Ramos (cell line): ENCODE data around the gene SHROOM4.

Source experiments
- in situ Hi-C: fragments of 300-500 bp; cut with MboI; formaldehyde crosslinking; loops from one replicate; pipeline ENCODE4 v1.14.3; 2022; ENCODE audit warnings: low sequenced_read_pairs; ENCODE audit not compliant: unreplicated experiment

The SHROOM4 gene

DNA sequence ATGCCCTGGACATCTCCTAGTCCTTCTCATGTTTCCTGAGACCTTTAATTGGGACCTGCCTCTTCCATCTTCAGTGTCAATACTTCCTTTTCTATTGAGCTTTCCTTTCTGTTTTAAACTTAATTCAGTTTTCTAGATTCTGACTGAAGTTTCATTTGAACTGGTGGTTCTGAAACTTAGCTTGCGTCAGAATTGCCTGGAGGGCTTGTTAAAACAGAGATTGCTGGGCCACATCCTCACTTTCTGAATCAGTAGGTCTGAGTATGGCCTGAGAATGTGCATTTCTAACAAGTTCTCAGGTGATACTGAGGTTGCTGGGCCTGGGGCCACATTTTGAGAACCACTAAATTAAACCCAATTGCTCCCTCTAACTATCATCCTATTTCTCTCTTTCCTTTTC, 191.2 kb downstream of the SHROOM4 start:
- in situ Hi-C loops: no loop called here

DNA sequence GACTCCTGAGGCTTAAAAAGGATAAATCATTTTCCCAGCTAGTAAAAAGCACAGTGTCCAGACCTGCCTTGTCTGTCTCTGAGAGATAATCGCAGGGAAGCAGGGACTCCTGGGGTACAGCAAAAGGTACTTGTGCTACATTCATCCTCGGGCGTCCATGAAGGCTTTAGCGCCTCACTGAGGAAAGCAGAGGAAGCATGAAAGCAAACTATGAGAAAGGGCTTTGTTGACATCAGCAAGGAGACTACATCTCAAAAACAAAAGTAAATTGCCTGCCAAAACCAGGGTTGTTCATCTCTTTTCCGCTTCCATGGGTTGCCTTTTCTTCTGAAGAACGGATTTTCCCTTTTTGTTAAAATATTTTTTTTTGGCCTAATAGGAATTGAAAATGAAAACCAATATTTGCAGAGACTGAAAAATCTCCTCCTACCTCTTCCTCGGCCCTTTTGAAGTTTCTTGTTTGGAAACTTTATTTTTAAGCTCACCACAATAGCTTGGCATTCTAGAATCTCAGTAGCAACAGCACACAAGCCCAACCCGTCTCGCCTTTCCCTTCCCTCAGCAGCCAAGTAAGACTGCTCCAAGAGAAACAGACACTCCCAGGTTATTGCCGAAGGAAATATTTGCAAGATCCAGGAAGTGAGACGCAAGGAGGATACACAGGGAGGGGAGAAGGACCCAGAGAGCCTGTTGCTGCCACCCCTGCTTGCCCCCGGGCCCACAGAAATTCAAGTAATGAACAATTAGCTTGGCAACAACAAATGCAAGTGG, 195.0 kb downstream of the SHROOM4 start:
- in situ Hi-C loops: no loop called here

DNA sequence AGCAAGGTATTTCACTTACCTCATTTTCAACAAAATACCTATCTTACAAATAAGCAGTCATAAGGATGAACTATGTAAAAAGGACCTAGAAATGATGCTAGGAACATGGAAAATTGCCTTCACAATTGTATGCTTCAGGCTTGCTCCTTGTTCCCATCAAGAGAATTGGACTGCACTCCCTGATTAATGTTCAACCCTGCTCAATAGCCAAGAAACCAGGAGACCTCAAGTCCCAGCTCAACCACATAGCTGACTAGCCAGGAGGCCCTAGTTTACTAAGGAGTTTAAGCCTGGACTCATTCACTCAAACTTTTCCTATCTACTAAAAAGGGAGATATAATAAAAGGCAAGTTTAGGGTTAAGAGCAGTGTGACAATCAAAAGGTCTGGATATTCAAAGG, 196.8 kb downstream of the SHROOM4 start:
- in situ Hi-C loops: no loop called here

DNA sequence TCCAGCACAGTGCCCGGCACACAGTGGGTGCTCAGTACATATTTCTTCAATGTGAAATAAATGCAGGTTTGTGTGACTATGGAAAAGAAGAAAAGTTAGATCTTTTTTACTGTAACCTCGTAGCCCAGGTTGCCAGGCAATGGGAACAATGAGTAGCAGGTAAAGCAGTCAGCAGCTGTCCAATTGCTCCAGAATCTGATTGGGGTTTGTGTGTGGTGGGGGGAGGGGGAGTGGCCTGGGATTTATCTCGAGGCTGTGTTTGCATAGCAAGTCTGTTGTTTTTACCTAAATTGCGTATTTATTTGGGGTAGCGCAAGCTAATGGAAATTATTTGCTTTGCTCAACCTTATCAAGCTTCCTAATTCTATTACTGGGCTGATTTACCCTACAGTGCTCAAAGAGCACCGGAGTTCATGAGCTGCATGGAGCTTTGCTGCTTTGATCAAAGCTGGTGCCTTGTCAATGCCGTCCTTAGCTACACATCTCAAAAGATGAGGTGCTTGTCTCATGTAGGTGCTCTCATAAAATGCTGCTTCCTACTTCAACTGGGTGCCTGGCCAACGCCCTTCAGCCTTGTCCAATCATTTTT, 198.3 kb downstream of the SHROOM4 start:
- in situ Hi-C loops: no loop called here

DNA sequence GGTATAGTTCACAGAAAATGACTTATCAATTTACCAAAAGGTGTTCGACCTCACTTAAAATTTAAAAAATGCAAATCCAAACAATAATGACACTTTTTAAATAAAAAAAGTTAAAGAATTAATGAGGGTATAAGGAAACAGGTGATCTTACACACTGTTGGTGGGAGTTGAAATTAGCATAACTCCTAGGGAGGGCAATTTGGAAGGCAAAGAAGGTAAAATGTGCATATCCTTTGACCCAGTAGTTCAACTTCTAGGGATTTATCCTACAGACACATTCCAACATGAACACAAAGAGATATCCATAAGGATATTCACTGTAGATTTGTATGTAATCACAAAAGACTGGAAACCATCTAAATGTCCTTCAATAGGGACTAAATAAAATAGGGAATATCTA, 199.5 kb downstream of the SHROOM4 start:
- in situ Hi-C loops: no loop called here

DNA sequence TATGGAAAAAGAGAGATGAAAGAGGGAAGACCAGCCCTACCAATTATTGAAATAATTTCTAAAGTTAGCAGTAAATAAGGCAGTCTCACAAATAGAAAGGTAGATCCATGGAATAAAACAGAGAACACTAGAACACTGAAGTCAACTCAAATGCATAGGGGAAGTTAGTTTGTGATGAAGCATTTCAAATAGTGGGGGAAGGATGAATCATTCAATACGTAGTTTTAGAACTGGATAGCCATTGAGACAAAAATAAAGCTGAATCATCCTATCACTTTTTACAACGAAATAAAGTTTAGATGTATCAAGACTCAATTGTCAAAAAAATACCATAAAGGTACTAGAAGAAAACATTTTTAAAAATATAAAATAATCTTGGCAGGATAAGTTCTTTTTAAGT, 200.1 kb downstream of the SHROOM4 start:
- in situ Hi-C loops: no loop called here

DNA sequence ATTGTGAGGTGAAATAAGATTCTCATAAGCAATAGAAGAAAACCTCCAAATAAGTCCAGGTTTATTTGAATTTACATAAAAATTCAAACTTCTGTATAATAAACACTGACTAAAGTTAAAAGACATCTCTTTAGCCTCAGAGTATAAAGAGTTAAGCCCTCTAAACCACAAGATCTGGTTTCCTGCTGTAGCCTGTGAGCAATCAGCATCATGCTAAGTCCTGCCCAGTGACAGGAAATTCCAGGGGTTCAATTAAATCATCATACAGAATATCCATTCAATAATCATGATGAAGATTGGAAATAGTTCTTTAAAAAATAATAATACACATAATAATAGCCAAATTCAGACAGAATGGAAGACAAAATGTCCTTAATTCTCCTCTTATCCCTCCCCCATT, 204.2 kb downstream of the SHROOM4 start:
- in situ Hi-C loops: no loop called here

DNA sequence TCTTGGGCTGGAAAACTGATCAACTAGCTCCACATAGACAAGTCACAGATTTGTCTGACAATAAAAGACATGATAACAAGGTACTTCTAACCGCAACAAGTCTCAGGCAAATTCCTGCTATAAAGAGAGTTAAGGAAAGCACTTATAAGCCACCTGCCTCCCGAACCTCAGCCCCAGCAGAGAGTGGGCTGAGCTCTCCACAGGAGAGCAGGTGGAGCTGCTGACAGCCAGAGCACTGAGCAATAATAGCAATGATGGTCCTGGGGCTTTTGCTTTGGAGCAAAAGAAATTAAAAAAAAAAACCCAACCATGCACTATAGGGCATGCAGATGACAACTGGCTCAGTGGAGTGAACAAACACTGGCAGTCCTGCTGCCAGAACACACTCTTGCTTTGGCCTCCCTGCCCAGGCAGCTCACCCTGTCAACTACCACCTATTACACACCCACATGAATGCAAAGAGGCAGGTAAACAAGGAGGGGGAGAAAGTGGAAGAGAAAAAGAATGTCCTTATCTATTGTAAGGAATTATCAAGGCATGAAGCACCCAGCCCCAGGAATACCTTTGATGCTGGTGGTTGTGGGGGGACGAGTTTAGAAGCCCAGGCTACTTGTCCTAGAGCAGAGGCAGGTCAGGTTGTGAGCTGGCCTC, 207.6 kb downstream of the SHROOM4 start:
- in situ Hi-C loops: no loop called here

DNA sequence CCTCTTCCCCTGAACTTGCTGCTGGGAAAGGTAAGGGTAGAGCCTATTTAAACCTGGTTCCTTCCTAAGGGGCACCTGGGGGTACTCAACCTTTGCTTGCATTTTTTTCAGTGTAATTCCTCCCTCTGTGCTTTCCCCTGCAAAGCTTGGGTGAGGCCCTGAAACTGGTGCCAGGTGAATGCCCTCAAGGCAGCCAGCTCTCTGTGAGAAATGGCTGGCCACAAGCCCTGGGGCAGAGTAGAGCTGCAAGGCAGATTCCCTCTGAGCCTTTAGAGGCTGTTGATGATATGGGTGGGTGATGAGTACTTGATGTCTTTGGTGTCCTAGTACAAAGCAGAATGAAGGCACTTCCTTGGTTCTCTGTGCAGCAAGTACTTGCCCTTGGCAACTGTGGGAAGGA, 217.9 kb downstream of the SHROOM4 start:
- in situ Hi-C loops: loop anchor here (25.0 kb wide), 1 partner anchor 684 kb away; the partner anchor contains the start of gene CLCN5

DNA sequence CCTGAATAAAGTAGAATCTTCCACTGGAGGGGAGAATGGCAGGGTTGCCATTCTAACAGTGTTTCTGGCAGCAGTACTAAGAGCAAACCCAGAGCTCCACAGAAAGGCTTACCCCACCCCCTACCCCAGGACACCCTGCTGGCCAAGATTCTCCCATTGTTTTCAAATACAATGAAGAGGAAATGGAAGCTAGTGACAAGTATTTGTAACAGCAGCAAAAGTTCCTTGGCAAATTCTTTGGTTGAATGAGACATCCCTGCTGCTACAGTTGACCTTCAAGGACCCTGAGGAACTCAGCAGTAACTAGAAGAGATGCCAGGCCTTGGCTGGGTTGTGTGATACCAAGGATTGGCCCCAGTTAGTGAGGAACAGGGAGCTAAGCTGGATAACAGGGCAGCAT, 219.2 kb downstream of the SHROOM4 start:
- in situ Hi-C loops: loop anchor here (25.0 kb wide), 1 partner anchor 682 kb away; the partner anchor contains the start of gene CLCN5

DNA sequence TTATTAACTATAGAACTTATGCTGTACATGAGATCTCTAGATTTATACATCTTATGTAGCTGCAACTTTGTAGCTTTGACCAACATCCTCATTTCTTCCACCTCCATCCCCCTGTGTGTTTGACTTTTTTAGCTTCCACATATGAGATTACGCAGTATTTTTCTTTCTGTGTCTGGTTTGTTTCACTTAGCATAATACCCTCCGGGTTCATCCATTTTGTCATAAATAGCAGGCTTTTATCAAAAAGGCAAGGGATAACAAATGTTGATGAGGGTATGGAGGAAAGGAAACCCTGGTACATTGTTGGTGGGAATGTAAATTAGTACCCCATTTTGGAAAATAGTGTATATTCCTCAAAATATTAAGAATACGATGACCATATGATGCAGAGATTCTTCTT, 227.0 kb downstream of the SHROOM4 start:
- in situ Hi-C loops: loop anchor here (25.0 kb wide), 1 partner anchor 675 kb away; the partner anchor contains the start of gene CLCN5

DNA sequence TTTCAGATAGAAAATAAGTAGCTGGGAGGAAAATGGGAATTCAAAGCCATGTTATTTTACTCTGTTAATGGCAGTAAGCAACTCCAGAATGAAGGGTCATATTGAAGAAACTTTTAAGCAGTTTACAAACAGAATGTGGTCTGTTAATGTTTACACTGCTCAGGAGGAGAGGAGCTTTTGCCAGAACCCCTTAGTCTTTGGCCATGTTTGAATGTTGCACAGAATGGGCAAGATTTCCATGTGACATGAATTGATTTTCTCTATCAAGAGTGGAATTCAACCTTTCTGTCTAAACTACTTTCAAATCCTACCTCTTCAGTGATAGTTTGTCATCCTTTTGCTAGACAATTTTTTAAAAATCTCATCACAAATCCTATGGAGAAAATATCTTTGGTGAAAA, 227.6 kb downstream of the SHROOM4 start:
- in situ Hi-C loops: loop anchor here (25.0 kb wide), 1 partner anchor 674 kb away; the partner anchor contains the start of gene CLCN5

DNA sequence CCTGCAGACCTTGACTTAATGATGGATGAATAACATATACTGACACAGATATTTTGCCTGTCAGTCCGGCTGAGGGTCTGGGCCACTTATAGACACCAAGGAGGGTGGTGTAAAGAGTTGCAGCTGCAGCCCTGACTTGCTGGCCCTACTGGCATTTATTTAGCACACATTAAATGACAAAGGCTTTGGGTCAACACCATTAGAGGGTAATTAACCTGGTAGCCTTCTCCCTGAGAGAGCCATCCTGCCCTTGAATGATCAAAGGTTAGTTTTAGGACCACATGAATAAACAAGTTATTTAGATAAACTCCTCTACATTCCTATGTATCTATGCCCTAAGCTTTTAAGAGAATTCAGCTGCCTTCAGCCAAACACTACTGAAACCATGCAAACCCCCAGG, 232.6 kb downstream of the SHROOM4 start:
- in situ Hi-C loops: loop anchor here (25.0 kb wide), 1 partner anchor 669 kb away; the partner anchor contains the start of gene CLCN5

DNA sequence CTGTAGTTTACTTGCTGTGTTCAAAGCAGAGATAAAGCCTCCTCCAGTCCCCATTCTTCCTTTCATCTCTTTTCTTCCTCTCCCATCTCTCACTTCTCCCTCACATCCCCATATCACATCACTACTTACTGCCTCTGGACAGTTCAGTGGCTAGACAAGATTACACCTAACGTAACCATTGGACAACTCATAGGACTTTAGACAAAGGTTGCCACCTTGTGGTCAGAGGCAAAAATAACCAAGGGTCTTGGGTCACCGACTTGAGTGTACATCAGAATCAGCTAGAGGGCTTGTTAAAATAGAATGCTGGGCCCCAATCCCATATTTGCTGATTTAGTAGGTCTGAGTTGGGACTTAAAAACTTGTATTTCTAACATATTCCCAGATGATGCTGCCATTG, 234.0 kb downstream of the SHROOM4 start:
- in situ Hi-C loops: loop anchor here (25.0 kb wide), 1 partner anchor 668 kb away; the partner anchor contains the start of gene CLCN5

DNA sequence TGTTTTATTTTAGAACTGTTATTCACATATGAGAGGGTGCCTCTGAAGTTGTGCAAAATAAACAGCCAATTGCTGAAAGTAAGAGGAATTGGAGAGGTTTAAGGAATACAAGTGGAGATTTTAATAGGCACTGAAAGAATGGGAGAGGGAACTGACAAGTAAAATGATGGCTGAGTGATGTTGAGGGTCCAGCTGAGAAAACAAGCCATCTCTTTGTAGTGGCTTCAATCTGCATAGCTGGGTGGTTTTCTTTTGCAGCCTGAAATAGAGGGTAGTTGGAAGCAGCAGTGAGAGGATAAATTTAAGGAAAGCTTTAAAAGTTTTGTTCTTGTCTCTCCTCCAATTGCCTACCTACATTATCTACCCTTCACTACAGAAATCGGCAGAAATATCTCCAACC, 236.7 kb downstream of the SHROOM4 start:
- in situ Hi-C loops: loop anchor here (25.0 kb wide), 1 partner anchor 665 kb away; the partner anchor contains the start of gene CLCN5

DNA sequence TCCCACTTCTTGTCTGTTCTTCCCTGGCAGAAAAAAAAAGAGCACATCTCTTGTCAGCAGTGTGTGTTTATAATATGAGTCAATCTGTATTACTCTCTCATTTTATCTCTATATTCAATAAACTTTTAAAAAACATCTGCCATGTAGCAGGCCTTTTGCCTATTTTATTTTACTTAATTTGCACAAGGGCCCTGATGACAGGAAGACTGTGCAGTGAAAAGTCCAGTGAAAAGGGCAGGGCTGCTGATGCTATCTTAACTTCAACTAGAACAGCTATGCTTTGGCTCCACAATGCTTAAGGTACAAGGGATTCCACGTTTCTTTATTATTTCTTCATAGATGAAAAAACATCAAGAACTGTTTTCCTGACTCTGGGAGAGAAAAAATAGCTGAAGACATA, 246.4 kb downstream of the SHROOM4 start:
- in situ Hi-C loops: no loop called here

DNA sequence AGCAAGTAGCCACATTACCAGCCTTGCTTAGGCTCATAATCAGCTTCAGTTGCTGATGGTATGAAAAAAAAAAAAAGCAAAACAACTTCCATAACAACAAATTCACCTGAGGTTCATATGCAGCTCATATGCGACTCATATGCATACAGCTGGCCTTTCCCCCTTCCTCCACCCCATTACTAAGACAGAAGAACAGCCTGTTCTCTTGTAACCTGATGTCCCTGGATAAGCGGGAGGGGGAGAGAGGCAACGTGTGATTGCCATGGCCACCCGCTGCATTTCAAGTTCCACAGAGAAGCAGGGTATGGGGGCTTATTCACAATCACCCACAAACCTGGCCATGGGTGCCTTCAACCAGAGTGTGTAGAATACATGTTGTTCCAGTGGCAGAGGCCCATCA, 248.3 kb downstream of the SHROOM4 start:
- in situ Hi-C loops: no loop called here
